AG04449 (cell line): ENCODE measurements around the gene NR6A1.
A peak's percentile ranks its signal among the peaks of the same experiment; 100 is the strongest.

Experiments
- CTCF ChIA-PET: fragments of 350-600 bp; formaldehyde crosslinking; extraction: SDS; loops from one replicate; lab custom pipeline; 2021; ENCODE audit warnings: antibody characterized with exemption; lab: Yijun Ruan, JAX
- POLR2A ChIA-PET: fragments of 400-600, 350-600 bp; formaldehyde crosslinking; extraction: SDS; loops from one replicate; lab custom pipeline; 2020; ENCODE audit warnings: antibody characterized with exemption, inconsistent platforms; lab: Yijun Ruan, JAX
- DNase-seq: peaks from one replicate; pipeline ENCODE4 v3.0.0-alpha.2; 2010; ENCODE audit warnings: low read depth, low spot score
- H3K4me3 ChIP-seq: 2 replicates; pipeline ENCODE4 v1.5.1; 2011; ENCODE audit warnings: low read depth, mild to moderate bottlenecking, control low read depth, low read length
- CTCF ChIP-seq: IDR thresholded peaks from one replicate; pipeline ENCODE4 v1.5.1; 2011; ENCODE audit warnings: mild to moderate bottlenecking, moderate library complexity, low read length, control low read depth, inconsistent platforms; ENCODE audit not compliant: insufficient read depth; ENCODE audit errors: missing control alignments

Gene NR6A1

GRCh38 chr9:124661271-124661670 is 109.8 kb downstream of the NR6A1 start:
- H3K4me3 ChIP-seq: peak overlapping the region; percentile 31
- TF ChIP-seq CTCF: no peak
- ChIA-PET CTCF (interaction anchor here (1.2 to 6.7 kb wide), 7 partner anchors 13 to 116 kb away, joined by 3 to 65 read pairs (median 4); no protein-coding TSS in a partner anchor), POLR2A (interaction anchor here (3.8 kb wide), 1 partner anchor 30 kb away, joined by 17 read pairs; no protein-coding TSS in a partner anchor)
- no peak for DNase-seq

- DNase-seq: peak; percentile 24
- ChIA-PET CTCF (interaction anchor here (0.7 to 6.7 kb wide), 11 partner anchors 14 to 241 kb away, joined by 3 to 65 read pairs (median 4); no protein-coding TSS in a partner anchor), POLR2A (interaction anchor here (1.1 to 3.8 kb wide), 4 partner anchors 29 to 109 kb away, joined by 3 to 17 read pairs (median 10); no protein-coding TSS in a partner anchor)
- H3K4me3 ChIP-seq: peak overlapping the region; percentile 67
- no peak for TF ChIP-seq CTCF
Measured at GRCh38 chr9:124660341-124660801, 110.7 kb downstream of the NR6A1 start.

GRCh38 chr9:124659099-124659659 is 111.9 kb downstream of the NR6A1 start:
- CTCF ChIA-PET: interaction anchor here (0.6 to 6.7 kb wide), 5 partner anchors 13 to 107 kb away, joined by 3 to 65 read pairs (median 13); no protein-coding TSS in a partner anchor
- POLR2A ChIA-PET: interaction anchor here (0.6 to 3.8 kb wide), 15 partner anchors 8 to 1638 kb away, joined by 3 to 17 read pairs (median 4); partner anchors contain the start of genes ARPC5L and RPL35
- TF ChIP-seq CTCF: no peak
- H3K4me3 ChIP-seq: peak overlapping the region; percentile 67
- peak; percentile 99 for DNase-seq

- no peak for TF ChIP-seq CTCF
- peak; percentile 97 for DNase-seq
- peak overlapping the region; percentile 67 for H3K4me3 ChIP-seq
- ChIA-PET CTCF (interaction anchor here (0.6 to 6.7 kb wide), 4 partner anchors 41 to 106 kb away, joined by 3 to 65 read pairs (median 8); no protein-coding TSS in a partner anchor), POLR2A (interaction anchor here (0.5 to 3.8 kb wide), 16 partner anchors 8 to 1638 kb away, joined by 3 to 17 read pairs (median 4); partner anchors contain the start of genes ARPC5L and RPL35)
Measured at GRCh38 chr9:124658165-124659017, 112.7 kb downstream of the NR6A1 start.

DNA sequence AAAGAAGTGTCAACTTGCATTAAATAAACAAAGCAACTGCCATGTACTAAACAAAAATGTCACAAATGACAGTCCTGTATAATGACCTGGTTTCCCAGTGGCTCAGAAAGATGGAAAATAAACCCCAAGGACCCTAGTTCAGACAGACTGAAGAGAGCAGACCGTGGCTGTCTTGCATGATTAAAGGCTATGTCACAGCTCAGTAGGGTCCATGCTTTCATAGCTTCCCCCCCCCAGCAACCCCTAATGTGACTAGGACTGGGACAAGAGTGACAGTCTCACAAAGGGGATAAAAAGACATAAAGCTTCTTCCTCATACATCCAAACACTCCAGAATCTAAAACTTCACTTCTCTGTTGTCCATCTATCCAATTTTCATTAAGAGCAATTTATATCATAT is 113.6 kb downstream of the NR6A1 start:
- CTCF ChIA-PET: interaction anchor here (0.7 to 6.7 kb wide), 4 partner anchors 15 to 42 kb away, joined by 3 to 65 read pairs (median 3); no protein-coding TSS in a partner anchor
- no peak overlapping the region for H3K4me3 ChIP-seq
- no peak for DNase-seq
- TF ChIP-seq CTCF: no peak
- POLR2A ChIA-PET: no interaction called here

DNA sequence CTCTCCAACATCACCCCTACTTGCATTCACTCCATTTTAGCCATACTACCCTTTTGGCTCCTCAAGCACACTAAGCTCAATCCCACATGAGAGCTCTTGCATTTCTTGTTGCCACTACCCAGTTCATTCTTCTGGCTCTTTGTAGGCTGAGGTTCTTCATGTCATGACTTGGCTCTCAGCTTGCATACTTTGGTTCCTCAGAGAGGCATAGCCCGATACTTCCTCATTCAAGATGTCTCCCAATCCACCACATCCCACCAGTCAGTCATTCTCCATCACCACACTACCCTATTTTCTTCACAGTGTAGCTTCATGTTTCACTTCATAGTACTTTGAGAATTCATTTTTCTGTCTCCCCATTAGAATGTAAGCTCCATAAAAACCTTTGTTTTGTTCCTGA is 116.7 kb downstream of the NR6A1 start:
- ChIA-PET POLR2A (no interaction called here), CTCF (interaction anchor here (0.8 to 4.4 kb wide), 5 partner anchors 28 to 103 kb away, joined by 3 to 27 read pairs (median 4); no protein-coding TSS in a partner anchor)
- H3K4me3 ChIP-seq: no peak overlapping the region
- no peak for TF ChIP-seq CTCF
- DNase-seq: no peak
